ENCODE results near the gene CYGB. TPM values are rescaled to one million over a fixed set of nuclear protein-coding genes. Genes with fewer than 3 reads are reported as not detected.
A peak's percentile ranks its signal among the peaks of the same experiment; 100 is the strongest.

CYGB gene
- total and polyA plus RNA-seq, 10 of the 15 experiments (the other 5 are each of a cell fraction or from before 2014, with no cell fraction given) = 0.34 TPM; not detected in 9

DNA sequence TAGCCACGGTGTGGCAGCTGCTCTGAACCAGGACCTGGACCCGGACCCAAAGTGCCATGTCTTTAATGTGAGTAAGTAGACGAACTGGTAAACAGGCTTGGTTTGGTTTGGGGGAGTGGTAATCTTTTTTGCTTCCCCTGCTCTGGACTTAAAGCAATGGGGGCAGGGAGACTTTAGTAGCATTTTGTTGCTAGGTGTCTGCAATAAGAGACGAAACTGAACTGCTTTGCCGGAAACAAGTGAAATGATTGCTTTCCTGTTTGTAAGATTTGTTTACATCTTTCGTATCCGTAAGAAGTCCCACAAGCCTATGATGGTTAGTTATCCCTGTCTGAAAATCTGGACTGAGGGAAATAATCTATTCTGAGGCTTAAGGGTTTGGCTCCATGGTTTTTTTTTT, 23.8 kb upstream of the CYGB start:
- FAIRE-seq (no peak), DNase-seq (ENCODE audit: low read depth, low spot score) (no peak), ATAC-seq (no peak)
- no peaks in the 10 kb centered on the region for H3K9me3 ChIP-seq (replicated peaks; ENCODE audit: control insufficient read depth, insufficient read depth, low read length)
- H2AFZ ChIP-seq (ENCODE audit: control insufficient read depth, low read depth, low read length) = no peak overlapping the region
- peak overlapping the region; percentile 99 for H3K9ac ChIP-seq (ENCODE audit: control insufficient read depth, insufficient read depth, low read length)
- peaks cover 63% of the 10 kb centered on the region for H3K79me2 ChIP-seq (ENCODE audit: control insufficient read depth, insufficient read depth, low read length)
- POLR2A ChIA-PET = interaction anchor here (1.1 kb wide), 1 partner anchor 28 kb away, joined by 3 read pairs; no protein-coding TSS in a partner anchor
- SMC1A ChIA-PET (ENCODE audit: uncharacterized antibody, unreplicated experiment) = interaction anchor here (1.6 to 7.2 kb wide), 5 partner anchors 10 to 152 kb away, joined by 3 to 87 read pairs (median 7); no protein-coding TSS in a partner anchor
- no peaks in the 10 kb centered on the region for H3K27me3 ChIP-seq (replicated peaks in 1 of 2; ENCODE audit: control insufficient read depth in 2 of 2, insufficient read depth in 2 of 2, low read length in 1 of 2)
- H3K4me3 ChIP-seq = peak overlapping the region; percentile 74
- in situ Hi-C loops (cut with MboI) = no loop called here
- intact Hi-C loops (cut with micrococcal nuclease; ENCODE audit: unreplicated experiment) = loop anchor here (10.0 kb wide), 1 partner anchor 133 kb away; no protein-coding TSS in a partner anchor
- H3K27ac ChIP-seq (ENCODE audit: control insufficient read depth, insufficient read depth) = peak overlapping the region; percentile 95
- peak overlapping the region; percentile 94 for H3K4me2 ChIP-seq (ENCODE audit: control insufficient read depth, insufficient read depth)
- peaks cover 7 to 26% of the 10 kb centered on the region in 2 experiments for H3K36me3 ChIP-seq (ENCODE audit: control insufficient read depth in 2 of 2, insufficient read depth in 2 of 2, low read length in 1 of 2)
- WGBS (ENCODE audit: insufficient coverage, insufficient replicate concordance, low lambda C conversion rate, missing lambda C conversion rate) = 41% methylated on average over 7 of the region's 7 CpGs
- RAD21 ChIA-PET (ENCODE audit: unreplicated experiment) = interaction anchor here (0.8 to 3.0 kb wide), 6 partner anchors 10 to 62 kb away, joined by 3 to 22 read pairs (median 3); no protein-coding TSS in a partner anchor
- no TSS peak for BruUV-seq (replicated peaks)
- CTCF ChIA-PET = interaction anchor here (0.6 to 6.1 kb wide), 6 partner anchors 33 to 255 kb away, joined by 3 to 146 read pairs (median 14); no protein-coding TSS in a partner anchor
- peaks cover 17% of the 10 kb centered on the region for H3K4me1 ChIP-seq (ENCODE audit: control insufficient read depth, insufficient read depth, low read length)
- peaks cover 3% of the 10 kb centered on the region; the same call in 1 of the 2 replicates for H4K20me1 ChIP-seq (ENCODE audit: control insufficient read depth, insufficient read depth)
- TF ChIP-seq MEF2A (IDR thresholded peaks at IDR 0.05; ENCODE audit: insufficient read depth, low read depth, low read length) = no peak
- no peak for TF ChIP-seq ZNF217 (IDR thresholded peaks at IDR 0.05)
- peak in 1 of 2 experiments; percentile 21; a peak in 1 of 4 replicates for TF ChIP-seq ETV6 (conservative IDR thresholded peaks at IDR 0.05 in 1 of 2, IDR thresholded peaks at IDR 0.05 in 1 of 2; ENCODE audit: borderline replicate concordance in 1 of 2, low read depth in 1 of 2)
- TF ChIP-seq, protein P1, sequence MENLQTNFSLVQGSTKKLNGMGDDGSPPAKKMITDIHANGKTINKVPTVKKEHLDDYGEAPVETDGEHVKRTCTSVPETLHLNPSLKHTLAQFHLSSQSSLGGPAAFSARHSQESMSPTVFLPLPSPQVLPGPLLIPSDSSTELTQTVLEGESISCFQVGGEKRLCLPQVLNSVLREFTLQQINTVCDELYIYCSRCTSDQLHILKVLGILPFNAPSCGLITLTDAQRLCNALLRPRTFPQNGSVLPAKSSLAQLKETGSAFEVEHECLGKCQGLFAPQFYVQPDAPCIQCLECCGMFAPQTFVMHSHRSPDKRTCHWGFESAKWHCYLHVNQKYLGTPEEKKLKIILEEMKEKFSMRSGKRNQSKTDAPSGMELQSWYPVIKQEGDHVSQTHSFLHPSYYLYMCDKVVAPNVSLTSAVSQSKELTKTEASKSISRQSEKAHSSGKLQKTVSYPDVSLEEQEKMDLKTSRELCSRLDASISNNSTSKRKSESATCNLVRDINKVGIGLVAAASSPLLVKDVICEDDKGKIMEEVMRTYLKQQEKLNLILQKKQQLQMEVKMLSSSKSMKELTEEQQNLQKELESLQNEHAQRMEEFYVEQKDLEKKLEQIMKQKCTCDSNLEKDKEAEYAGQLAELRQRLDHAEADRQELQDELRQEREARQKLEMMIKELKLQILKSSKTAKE (IDR thresholded peaks at IDR 0.05; ENCODE audit: low read depth, poor library complexity, severe bottlenecking) = no peak
- TF ChIP-seq, protein P2, sequence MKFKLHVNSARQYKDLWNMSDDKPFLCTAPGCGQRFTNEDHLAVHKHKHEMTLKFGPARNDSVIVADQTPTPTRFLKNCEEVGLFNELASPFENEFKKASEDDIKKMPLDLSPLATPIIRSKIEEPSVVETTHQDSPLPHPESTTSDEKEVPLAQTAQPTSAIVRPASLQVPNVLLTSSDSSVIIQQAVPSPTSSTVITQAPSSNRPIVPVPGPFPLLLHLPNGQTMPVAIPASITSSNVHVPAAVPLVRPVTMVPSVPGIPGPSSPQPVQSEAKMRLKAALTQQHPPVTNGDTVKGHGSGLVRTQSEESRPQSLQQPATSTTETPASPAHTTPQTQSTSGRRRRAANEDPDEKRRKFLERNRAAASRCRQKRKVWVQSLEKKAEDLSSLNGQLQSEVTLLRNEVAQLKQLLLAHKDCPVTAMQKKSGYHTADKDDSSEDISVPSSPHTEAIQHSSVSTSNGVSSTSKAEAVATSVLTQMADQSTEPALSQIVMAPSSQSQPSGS (IDR thresholded peaks at IDR 0.05; ENCODE audit: low read length) = 0 out of 2 replicates have a peak, but pooled peaks have one; percentile 2
- TF ChIP-seq POLR2AphosphoS5 (IDR thresholded peaks at IDR 0.05; ENCODE audit: low read length) = no peak
- TF ChIP-seq, protein P3, sequence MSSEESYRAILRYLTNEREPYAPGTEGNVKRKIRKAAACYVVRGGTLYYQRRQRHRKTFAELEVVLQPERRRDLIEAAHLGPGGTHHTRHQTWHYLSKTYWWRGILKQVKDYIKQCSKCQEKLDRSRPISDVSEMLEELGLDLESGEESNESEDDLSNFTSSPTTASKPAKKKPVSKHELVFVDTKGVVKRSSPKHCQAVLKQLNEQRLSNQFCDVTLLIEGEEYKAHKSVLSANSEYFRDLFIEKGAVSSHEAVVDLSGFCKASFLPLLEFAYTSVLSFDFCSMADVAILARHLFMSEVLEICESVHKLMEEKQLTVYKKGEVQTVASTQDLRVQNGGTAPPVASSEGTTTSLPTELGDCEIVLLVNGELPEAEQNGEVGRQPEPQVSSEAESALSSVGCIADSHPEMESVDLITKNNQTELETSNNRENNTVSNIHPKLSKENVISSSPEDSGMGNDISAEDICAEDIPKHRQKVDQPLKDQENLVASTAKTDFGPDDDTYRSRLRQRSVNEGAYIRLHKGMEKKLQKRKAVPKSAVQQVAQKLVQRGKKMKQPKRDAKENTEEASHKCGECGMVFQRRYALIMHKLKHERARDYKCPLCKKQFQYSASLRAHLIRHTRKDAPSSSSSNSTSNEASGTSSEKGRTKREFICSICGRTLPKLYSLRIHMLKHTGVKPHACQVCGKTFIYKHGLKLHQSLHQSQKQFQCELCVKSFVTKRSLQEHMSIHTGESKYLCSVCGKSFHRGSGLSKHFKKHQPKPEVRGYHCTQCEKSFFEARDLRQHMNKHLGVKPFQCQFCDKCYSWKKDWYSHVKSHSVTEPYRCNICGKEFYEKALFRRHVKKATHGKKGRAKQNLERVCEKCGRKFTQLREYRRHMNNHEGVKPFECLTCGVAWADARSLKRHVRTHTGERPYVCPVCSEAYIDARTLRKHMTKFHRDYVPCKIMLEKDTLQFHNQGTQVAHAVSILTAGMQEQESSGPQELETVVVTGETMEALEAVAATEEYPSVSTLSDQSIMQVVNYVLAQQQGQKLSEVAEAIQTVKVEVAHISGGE (CRISPR knock-in tag; IDR thresholded peaks at IDR 0.05) = no peak
- no peak for TF ChIP-seq KAT2A (conservative IDR thresholded peaks at IDR 0.05; ENCODE audit: control insufficient read depth, low read depth, low read length)
- TF ChIP-seq, protein P4, sequence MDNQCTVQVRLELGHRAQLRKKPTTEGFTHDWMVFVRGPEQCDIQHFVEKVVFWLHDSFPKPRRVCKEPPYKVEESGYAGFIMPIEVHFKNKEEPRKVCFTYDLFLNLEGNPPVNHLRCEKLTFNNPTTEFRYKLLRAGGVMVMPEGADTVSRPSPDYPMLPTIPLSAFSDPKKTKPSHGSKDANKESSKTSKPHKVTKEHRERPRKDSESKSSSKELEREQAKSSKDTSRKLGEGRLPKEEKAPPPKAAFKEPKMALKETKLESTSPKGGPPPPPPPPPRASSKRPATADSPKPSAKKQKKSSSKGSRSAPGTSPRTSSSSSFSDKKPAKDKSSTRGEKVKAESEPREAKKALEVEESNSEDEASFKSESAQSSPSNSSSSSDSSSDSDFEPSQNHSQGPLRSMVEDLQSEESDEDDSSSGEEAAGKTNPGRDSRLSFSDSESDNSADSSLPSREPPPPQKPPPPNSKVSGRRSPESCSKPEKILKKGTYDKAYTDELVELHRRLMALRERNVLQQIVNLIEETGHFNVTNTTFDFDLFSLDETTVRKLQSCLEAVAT (IDR thresholded peaks at IDR 0.05) = no peak
- TF ChIP-seq CREM (IDR thresholded peaks at IDR 0.05; ENCODE audit: low read depth) = no peak
- TF ChIP-seq, protein P5, sequence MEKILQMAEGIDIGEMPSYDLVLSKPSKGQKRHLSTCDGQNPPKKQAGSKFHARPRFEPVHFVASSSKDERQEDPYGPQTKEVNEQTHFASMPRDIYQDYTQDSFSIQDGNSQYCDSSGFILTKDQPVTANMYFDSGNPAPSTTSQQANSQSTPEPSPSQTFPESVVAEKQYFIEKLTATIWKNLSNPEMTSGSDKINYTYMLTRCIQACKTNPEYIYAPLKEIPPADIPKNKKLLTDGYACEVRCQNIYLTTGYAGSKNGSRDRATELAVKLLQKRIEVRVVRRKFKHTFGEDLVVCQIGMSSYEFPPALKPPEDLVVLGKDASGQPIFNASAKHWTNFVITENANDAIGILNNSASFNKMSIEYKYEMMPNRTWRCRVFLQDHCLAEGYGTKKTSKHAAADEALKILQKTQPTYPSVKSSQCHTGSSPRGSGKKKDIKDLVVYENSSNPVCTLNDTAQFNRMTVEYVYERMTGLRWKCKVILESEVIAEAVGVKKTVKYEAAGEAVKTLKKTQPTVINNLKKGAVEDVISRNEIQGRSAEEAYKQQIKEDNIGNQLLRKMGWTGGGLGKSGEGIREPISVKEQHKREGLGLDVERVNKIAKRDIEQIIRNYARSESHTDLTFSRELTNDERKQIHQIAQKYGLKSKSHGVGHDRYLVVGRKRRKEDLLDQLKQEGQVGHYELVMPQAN (conservative IDR thresholded peaks at IDR 0.05) = no peak
